Left kidney (tissue), 8 donors: ENCODE measurements around the gene ANKUB1. TPM values are rescaled to one million over a fixed set of nuclear protein-coding genes. Genes with fewer than 3 reads are reported as not detected.
A peak's percentile ranks its signal among the peaks of the same experiment; 100 is the strongest.
"Not testable (repeated sequence)": the region's sequence is repeated elsewhere in the genome, so short reads cannot be mapped to it uniquely, and the experiment has no call there.

ENCODE experiments used
- DNase-seq: peaks from one replicate; pipeline ENCODE4 v3.0.0-alpha.2; 2013
- long read RNA-seq, 8 donors: transcript quantifications; one replicate each; lab custom pipeline, GENCODE V29; 2026
- polyA plus RNA-seq: library from polyadenylated mRNA; unstranded; fragments of 120-200 nt; gene quantifications from one replicate; pipeline ENCODE4 v1.2.1, GENCODE V29; 2013; ENCODE audit not compliant: insufficient read length

Gene ANKUB1, protein sequence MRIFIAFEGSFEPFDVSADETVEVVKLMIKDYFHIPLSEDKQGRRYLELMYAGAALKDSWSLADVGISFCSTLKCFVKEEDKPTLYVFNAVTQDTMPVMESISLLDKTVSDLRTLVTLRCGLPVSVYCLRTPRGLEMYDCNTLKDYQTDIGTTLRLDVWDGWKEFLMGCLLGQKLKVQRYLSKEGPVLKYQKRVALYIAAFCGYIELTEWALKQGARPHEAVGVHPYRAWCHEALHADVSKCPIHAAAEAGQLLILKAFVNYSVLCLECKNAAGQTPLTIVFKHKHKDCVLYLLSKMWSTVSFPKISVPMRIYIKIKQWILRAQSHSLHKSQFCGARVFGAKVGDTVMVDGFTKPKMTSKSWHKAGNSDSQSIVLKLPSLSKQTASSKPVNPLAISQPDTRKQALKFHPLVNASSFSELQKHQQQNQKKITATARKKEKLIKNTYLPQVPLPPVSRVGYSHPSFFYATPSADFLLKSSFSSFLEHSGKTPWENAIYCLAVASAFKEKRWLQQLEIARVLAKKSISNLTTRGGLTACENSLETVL
- 0.52 TPM for polyA plus RNA-seq
- long read RNA-seq, donor 1, result 0 reads
- long read RNA-seq, donor 2, partial matches to known transcripts, result 0 of 27 reads
- long read RNA-seq, donor 2, other reads (novel, unspliced or antisense), result 27 of 27 reads
- long read RNA-seq, donor 3, result 0 reads
- long read RNA-seq, donor 4, result 0 reads
- long read RNA-seq, donor 5, result 0 reads
- long read RNA-seq, donor 6, result 0 reads
- long read RNA-seq, donor 7, partial matches to known transcripts, result 65 of 103 reads
- long read RNA-seq, donor 7, other reads (novel, unspliced or antisense), result 38 of 103 reads
- long read RNA-seq, donor 8, result 0 reads

DNA sequence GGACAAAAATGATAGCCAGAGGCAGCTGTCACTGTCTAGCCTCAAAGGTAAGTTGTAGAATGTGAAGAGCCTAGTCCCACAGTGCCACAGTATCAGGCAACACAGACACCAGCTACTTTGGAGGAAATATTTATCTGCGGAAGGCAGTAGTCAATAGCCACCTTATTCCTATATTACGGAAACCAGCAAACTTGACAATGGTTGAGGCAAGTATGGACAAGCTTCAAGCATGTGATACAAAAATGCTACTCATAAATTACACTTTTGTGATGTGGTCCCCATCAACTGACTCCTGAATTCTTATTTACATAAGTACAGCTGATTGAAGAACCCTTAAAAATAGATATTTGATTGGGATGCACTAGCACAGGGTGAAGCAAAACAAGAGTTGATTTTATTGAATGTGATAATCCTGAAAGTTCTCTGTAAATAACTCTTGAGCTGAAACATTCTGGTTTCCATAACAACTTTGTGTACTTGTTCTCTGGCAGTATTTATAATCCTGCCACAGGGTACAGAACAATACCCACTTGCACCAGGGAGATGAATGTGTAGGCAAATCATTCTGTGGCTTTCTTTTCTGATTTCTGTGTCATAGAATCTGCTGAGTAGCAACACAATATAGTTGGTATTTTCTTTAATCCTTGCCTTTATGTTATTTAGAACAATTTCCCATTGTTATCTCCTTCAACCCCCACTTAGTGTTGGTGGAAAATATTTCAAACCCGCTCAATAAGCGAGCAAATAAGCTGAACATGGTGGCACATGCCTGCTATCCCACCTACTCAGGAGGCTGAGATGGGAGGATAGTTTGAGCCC is at the start of gene ANKUB1:
Gene ANKUB1, minus strand, starts transcription at position 103 of the 819 bp plus-strand sequence. CDS start 188 bp downstream, outside the sequence.
- no peak for DNase-seq

DNA sequence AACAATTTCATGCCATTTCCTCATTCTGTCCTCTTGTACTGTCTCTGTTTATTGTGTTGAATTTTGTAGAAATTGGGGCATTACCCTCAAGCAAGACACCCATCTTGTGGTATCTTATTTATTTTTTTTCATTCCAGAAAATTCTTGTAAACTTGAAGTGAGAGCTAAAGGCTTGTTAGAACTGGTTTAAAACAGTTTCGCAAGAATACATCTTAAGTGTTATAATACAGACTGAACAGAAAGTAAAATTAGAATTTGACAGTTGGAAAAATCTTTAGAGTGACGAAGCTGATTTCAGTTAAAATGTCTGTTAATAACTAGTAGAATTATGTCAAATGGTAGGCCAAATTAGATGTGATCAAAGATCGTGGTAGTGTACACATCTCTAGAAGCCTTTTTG is 47.5 kb upstream of the ANKUB1 start:
- no peak for DNase-seq

DNA sequence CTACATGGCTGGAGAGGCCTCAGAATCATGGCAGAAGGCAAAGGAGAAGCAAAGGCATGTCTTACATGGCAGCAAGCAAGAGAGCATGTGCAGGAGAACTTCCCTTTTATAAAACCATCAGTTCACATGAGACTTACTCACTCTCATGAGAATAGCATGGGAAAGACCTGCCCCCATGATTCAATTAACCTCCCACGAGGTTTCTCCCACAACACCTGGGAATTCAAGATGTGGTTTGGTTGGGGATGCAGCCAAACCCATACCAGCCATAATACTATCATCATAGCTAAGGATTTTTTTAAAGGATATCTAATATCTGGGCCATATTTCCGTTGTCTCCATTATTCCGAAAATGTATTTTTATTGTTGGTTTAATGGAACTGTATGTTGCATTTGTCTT is 47.1 kb upstream of the ANKUB1 start:
- not testable (repeated sequence) for DNase-seq

DNA sequence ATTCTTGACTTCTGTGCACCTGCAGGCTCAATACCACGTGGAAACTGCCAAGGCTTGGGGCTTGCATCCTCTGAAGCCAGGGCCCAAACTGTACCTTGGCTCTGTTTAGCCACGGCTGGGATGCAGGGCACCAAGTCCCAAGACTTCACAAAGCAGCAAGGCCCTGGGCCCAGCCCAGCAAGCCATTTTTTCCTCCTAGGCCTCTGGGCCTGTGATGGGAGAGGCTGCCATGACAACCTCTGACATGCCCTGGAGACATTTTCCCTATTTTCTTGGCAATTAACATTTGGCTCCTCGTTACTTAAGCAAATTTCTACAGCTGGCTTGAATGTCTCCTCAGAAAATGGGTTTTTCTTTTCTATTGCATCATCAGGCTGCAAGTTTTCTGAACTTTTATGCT is 46.1 kb upstream of the ANKUB1 start:
- DNase-seq, result not testable (repeated sequence)

DNA sequence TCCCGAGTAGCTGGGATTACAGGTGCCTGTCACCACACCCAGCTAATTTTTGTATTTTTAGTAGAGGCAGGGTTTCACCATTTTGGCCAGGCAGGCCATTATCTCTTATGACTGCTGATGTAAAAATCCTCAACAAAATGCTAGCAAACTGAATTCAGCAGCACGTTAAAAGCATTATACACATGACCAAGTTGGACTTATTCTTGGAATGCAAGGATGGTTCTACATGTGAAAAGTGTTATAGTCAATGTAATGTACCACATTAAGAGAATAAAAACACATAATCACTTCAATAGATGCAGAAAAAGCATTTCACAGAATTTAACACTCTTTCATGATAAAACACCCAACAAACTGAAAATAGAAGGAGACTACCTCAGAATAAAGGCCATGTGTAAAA is 40.9 kb upstream of the ANKUB1 start:
- DNase-seq, result no peak

DNA sequence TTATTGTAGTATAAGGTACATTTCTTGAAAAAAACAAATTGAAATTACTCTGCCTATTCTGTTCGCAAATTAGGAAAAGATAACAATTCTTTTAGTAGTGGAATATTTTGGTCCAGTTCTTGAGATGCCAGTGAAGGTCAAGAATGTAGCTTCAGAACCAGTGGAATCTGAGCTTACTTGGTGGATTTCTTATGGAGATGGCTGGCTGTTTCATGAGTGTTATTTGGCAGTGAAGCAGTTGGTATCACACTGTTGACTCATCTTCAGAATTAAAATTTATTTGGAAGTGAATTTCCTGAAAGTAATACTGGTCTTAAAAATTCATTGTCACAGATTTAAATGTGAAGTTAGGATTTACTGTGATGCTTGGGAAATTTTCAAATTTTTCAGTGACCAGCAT is 39.7 kb upstream of the ANKUB1 start:
- no peak for DNase-seq

DNA sequence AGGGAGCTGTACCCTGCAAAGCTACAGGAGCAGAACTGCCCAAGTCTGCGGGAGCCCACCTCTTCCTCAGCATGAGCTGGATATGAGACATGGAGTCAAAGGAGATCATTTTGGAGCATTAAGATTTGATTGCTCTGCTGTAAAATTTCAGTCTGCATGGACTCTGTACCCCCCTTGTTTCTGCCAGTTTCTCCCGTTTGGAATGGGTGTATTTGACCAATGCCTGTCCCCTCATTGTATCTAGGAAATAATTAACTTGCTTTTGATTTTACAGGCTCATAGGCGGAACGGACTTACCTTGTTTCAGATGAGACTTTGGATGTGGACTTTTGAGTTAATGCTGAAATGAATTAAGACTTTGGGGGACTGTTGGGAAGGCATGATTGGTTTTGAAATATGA is 39.0 kb upstream of the ANKUB1 start:
- no peak for DNase-seq

DNA sequence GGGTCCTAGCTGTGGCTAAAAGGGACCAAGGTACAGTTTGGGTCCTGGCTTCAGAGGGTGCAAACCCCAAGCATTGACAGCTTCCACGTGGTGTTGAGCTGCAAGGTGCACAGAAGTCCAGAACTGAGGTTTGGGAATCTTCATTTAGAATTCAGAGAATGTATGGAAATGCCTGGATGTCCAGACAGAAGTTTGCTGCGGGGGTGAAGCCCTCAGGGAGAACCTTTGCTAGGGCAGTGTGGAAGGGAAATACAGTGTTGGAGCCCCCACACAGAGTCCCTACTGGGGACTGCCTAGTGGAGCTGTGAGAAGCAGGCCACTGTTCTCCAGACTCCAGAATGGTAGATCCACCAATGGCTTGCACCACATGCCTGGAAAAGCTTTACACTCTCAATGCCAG is 38.5 kb upstream of the ANKUB1 start:
- DNase-seq, result no peak

DNA sequence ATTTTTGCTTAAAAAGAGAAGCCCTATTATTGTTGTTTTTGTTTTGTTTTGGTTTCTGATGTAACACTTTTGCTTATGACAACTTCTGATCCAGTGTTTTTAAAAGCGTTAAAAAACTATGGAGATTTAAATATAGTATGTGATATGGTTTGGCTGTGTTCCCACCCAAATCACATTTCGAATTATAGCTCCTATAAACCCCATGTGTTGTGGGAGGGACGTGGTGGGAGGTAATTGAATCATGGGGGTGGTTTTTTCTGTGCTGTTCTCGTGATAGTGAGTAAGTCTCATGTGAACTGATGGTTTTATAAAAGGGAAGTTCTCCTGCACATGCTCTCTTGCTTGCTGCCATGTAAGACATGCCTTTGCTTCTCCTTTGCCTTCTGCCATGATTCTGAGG is 37.3 kb upstream of the ANKUB1 start:
- DNase-seq, result not testable (repeated sequence)

DNA sequence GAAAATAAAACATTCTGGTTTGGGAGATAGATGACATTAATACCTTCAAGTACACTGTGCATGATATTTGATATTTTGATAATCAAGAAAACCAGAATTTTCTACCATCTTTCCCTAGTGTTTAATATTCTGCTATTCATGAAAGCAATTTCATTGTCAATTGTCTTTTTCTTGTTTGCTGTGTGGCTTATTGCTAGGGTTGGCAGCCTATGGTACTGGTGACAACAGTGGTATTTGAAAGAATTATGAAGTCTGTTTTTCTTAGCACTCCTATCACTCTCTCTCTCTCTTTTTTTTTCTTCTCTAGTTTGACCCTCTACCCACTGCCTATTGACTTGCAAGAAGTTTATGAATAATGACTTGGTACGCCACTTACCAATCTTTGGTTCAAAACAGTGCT is 36.0 kb upstream of the ANKUB1 start:
- no peak for DNase-seq

DNA sequence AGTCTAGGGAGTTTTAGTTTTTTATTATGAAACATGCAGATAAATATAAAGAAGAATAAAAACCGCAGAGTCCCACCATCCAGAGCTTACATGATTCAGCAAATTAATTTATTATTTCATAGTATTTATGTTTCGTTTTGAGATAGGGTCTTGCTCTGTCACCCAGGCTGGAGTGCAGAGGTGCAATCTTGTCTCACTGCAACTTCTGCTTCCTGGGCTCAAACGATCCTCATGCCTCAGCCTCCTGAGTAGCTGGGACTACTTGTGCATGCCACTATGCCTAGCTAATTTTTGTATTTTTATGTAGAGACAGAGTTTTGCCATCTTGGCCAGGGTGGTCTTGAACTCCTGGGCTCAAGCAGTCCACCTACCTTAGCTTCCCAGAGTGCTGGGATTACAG is 34.3 kb upstream of the ANKUB1 start:
- no peak for DNase-seq

DNA sequence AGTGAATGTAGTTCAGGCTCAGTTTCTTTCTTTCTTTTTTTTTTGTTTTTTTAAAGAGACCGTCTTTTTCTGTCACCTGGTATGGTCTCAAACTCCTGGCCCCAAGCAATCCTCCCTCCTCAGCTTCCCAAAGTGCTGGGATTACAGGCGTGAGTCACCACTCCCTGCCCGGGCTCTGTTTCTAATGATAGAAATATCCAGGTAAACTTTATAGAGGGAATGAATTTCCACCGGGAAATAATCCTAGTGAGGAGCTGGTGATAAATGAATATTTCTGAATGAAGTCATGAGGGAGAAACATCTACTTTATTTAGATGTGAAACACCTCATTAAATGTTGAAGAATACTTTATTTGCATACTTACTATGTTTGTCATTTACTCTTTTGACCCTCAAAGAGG is 27.8 kb upstream of the ANKUB1 start:
- no peak for DNase-seq

DNA sequence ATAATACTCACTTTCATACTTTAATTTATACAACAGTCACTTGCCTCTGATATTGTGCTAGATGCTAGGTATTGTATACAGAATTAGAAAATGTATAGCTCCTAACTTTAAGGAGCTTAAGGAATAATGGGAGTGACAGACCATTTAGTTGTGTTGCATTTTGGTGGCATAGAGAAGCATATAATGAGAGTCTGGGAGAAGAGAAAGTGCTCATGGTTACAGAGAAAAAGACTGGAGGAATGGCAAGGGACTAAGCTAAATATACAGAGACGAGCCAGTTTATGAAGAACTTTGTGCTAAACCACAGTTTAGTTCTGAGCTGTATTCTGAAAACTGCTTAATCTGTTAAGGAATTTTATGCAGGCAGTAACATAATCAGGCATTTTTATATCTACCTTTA is 27.1 kb upstream of the ANKUB1 start:
- DNase-seq, result no peak

DNA sequence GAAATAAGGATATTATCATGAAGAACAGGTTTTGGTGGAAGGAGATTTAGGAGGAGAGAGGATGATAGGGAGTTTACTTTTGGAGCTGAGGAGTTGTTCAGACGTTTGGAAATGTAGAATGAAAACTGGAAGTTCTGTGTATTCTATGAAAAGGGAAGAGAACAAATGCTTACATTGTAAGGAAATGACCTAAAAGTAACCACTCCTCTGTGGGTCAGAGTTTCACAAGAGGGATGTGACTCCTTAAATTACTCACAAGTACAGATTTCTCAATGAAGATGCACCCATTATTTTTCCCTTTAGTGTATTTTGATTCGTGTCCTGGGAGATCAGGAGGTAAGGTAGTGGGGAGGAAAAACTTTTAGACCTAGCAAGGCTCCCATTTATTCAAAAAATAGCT is 24.6 kb upstream of the ANKUB1 start:
- no peak for DNase-seq

DNA sequence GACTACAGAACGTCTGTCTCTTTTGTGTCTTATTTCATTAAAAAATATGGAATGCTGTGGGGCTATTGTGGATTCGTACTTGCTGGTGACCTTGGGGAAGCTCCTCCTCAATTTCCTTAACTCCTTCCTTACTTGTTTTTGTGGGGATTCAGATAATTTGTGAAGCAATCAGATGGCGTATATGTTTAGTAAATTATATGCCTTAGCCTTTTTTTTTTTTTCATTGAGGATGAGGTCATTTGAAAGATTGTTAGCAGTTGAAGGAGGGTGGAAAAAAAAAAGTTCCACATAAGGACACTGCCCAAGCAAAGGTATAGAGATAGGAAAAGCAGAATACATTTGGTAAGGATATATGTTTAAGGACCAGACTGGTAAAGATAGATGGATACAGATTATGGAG is 24.0 kb upstream of the ANKUB1 start:
- no peak for DNase-seq

DNA sequence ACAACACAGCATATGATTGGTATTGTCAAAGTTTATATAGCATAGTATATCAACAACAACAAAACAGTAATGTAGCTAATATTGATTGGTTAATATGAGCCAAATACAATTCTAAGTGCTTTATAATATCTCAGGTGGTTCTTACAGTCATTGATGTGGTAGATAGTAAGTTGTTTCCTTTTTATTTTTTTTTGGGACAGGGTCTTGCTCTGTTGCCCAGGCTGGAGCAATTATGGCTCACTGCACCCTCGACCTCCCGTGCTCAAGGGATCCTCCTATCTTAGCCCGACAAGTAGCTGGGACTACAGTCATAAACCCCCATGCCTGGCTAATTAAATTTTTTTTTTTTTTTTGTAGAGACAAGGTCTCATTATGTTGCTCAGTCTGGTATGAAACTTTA is 23.4 kb upstream of the ANKUB1 start:
- DNase-seq, result no peak

DNA sequence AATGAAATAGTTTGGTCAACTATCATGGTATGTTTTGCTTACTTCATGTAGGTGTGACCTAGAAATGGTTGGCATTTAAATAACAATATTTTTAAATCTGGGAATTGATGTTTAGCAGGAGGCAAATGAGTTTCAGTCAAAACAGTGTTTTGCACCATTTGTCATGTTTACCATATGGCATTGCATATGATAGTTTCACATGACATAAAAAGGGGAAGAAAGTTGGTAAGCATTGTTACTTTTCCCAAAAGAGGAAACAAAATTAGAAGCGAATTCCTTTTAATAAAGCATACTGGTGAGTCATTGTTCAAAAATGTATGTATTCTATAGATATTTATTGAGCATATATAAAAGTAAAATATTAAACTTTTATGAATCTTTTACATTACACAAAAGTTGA is 23.0 kb upstream of the ANKUB1 start:
- no peak for DNase-seq

DNA sequence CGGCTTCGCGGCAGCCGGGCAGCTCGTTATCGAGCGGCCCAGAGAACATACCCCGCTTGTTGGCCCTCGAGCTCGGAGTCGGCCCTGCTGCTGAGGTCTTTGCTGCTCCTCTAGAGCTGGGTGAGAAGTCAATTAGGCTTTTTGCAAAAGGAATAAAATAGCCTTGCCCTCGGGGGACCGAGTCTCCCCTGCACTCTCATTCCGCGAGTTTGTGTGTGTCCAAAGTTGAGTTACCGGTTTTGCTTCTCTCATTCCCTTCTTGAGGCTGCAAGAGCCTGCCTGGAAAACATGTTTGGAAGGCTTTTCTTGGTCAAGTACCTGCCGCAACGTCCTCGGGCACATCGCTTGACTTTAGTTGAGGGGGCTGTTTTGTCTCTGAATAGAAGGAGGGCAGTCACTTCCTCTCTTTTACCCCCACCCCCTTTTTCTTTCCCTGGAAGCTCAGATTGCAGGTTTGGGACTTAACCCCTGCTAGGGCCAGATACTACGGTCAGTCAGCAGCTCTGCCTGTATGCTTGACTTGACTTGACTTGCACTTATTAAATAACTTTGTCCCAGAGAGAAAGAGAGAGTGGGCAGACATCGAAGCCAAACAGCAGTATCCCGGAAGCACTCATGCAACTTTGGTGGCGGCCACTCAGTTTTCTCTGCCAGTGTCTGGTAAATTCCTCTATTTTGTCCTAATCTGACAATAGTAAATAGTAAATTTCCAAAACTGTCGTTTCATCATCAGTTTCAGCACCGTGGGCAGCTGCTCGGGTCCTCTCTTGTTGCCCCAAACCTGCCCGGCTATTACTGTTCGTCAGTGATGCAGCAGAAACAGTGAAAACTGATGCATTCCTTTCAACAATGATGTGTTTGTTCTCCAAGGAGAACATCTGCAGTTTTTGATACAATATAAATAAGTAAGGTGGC is 21.3 kb upstream of the ANKUB1 start:
- DNase-seq, result peak; percentile 50

DNA sequence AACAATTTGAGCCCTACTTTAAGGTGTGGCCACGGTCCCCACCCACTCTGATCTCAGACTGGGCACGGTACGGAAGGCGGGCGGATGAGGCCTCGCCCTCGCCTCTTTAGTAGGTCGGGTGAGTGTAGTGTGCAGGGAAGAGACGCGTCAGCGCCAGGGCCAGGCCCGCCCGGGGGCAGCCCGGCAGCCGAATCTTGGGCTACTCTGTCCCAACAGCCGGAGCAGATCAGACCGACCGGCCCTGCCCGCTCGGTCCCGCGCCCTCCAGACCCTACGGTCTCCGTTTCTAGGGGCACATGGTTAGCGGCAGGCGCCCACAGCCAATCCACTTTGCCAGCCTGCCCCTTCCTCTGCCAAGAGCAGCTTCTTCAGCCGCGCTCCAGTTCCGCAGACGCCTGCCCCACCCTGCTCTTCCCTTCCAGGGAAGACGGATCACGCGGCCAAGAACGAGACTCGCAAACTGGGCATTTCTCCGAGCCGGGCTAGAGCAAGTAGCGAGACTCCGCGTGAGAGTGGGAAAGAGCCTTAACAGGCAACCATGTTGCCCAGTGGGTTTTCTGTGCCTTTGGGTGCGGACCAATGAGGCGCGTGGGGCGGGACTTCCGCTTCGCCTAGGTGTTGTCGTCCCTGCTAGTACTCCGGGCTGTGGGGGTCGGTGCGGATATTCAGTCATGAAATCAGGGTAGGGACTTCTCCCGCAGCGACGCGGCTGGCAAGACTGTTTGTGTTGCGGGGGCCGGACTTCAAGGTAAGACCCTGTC is 20.4 kb upstream of the ANKUB1 start, which contains the start of gene RNF13:
Gene RNF13, plus strand, starts transcription at position 610 of the 761 bp plus-strand sequence. CDS start 32,812 bp downstream, outside the sequence.
- peak; percentile 96 for DNase-seq

DNA sequence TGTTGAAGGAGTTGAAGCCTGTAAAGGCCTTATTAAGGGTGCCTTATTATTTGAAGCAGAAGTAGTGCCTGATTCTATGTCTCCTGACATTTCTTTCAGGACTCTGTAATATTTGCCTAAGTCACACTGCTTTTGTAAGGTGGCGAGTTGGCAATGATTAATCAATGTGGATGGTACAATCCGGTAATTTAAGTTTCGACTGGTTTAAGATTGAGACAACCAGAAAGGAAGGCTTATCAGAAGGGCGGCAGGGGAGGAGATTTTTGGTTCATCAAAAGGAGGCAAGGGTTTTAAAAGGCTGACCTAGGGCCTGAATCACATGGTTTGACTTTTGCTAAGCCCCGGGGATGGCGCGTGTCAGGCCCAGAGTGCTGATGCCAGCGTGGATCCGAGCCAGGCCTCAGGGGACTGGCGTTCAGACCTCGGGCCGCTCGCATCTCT is 19.8 kb upstream of the ANKUB1 start:
- DNase-seq, result peak; percentile 6
